OCI-LY7 (cell line): ENCODE results near the gene APOE. TPM values are rescaled to one million over a fixed set of nuclear protein-coding genes. Genes with fewer than 3 reads are reported as not detected.

Experiments used
- BruUV-seq: library from RNA; stranded (reverse); fragments of 400-500 nt; replicated peaks from 2 replicates; lab custom pipeline; 2021; lab: Mats Ljungman, UMichigan
- CTCF ChIA-PET: fragments of 300-600 bp; sonication (Branson Sonifier 250); formaldehyde crosslinking; loops from one replicate; lab custom pipeline; 2022; ENCODE audit warnings: antibody characterized with exemption; ENCODE audit not compliant: unreplicated experiment; lab: Charles Lee
- POLR2A ChIA-PET: fragments of 300-600 bp; sonication (Branson Sonifier 250); formaldehyde crosslinking; loops from one replicate; lab custom pipeline; 2022; ENCODE audit warnings: antibody characterized with exemption; lab: Charles Lee
- DNase-seq: peaks from one replicate; pipeline ENCODE4 v3.0.0-alpha.2; 2015; ENCODE audit warnings: low spot score
- H2AFZ ChIP-seq: fragments of 200-600 bp; sonication (generic), shearing (Covaris generic); 2 replicates; pipeline ENCODE4 v1.6.1; 2014; ENCODE audit warnings: mild to moderate bottlenecking, antibody characterized with exemption, low read length, moderate library complexity
- H3K27ac ChIP-seq: fragments of 200-600 bp; sonication (generic); 2 replicates; pipeline ENCODE4 v1.5.1; 2014; ENCODE audit warnings: mixed run types, low read depth, mild to moderate bottlenecking, moderate library complexity, low read length, inconsistent platforms; ENCODE audit not compliant: poor library complexity, severe bottlenecking
- H3K36me3 ChIP-seq: fragments of 200-600 bp; sonication (generic); 2 replicates; pipeline ENCODE4 v1.6.1; 2014; ENCODE audit warnings: mild to moderate bottlenecking, antibody characterized with exemption, low read length, moderate library complexity, mixed read lengths; ENCODE audit not compliant: insufficient read depth
- H3K4me1 ChIP-seq: fragments of 200-600 bp; sonication (generic); 2 replicates; pipeline ENCODE4 v1.5.1; 2014; ENCODE audit warnings: mild to moderate bottlenecking, low read length; ENCODE audit not compliant: insufficient read depth, poor library complexity, severe bottlenecking
- H3K4me2 ChIP-seq: fragments of 200-600 bp; sonication (generic); 2 replicates; pipeline ENCODE4 v1.6.1; 2014; ENCODE audit warnings: mild to moderate bottlenecking, low read length
- H3K4me3 ChIP-seq: fragments of 200-600 bp; sonication (generic); 2 replicates; pipeline ENCODE4 v1.5.1; 2014; ENCODE audit warnings: mild to moderate bottlenecking, low read depth, low read length; ENCODE audit not compliant: poor library complexity, severe bottlenecking
- H3K79me2 ChIP-seq: fragments of 200-600 bp; sonication (generic); 2 replicates; pipeline ENCODE4 v1.6.1; 2016; ENCODE audit warnings: low read depth, mild to moderate bottlenecking, low read length, moderate library complexity, mixed read lengths; ENCODE audit not compliant: insufficient read depth
- H3K9me2 ChIP-seq: fragments of 200-600 bp; sonication (generic); 2 replicates; pipeline ENCODE4 v1.6.1; 2016; ENCODE audit warnings: mild to moderate bottlenecking, low read length, mixed read lengths; ENCODE audit not compliant: insufficient read depth
- H3K9me3 ChIP-seq: fragments of 200-600 bp; sonication (generic); 2 replicates; pipeline ENCODE4 v1.6.1; 2014; ENCODE audit warnings: mild to moderate bottlenecking, mixed run types, low read length, mixed read lengths
- H4K20me1 ChIP-seq: fragments of 200-600 bp; sonication (generic); 2 replicates; pipeline ENCODE4 v1.6.1; 2014; ENCODE audit warnings: mild to moderate bottlenecking, antibody characterized with exemption, low read length, moderate library complexity, mixed read lengths; ENCODE audit not compliant: insufficient read depth
- CTCF ChIP-seq: fragments of 200-600 bp; sonication (generic); conservative IDR thresholded peaks from 2 replicates; pipeline ENCODE4 v1.5.1; 2014; ENCODE audit warnings: mild to moderate bottlenecking, antibody characterized with exemption, low read length, moderate library complexity, mixed read lengths
- EZH2phosphoT487 ChIP-seq: fragments of 200-600 bp; sonication (generic); IDR thresholded peaks from 2 replicates; pipeline ENCODE4 v1.6.1; 2018; ENCODE audit warnings: low read depth, borderline replicate concordance, mild to moderate bottlenecking, mixed run types, antibody characterized with exemption, low read length, moderate library complexity, mixed read lengths
- intact Hi-C: fragments of 100-400 bp; cut with micrococcal nuclease; formaldehyde crosslinking; loops from one replicate; pipeline ENCODE4 v1.10.0; 2022; ENCODE audit not compliant: unreplicated experiment
- total RNA-seq, 2 experiments: library from RNA; depleted of rRNA in 1 of 2; stranded (reverse); fragments of >200 nt in 1 of 2; shearing (Covaris generic) in 1 of 2; gene quantifications; 2 replicates each; pipeline ENCODE4 v1.2.3, GENCODE V29; 2014 to 2022

APOE gene
- total RNA-seq, 2 experiments from 2014 or later: 1.8 to 2.1 TPM

- peak; percentile 97 for DNase-seq
- TF ChIP-seq EZH2phosphoT487 (no peak), CTCF (no peak)
- Histone ChIP-seq H3K9me3 (no peaks in the 10 kb centered on the region), H3K27ac (peak within 1 kb of the TSS; percentile 82), H3K4me2 (peak within 1 kb of the TSS; percentile 81), H3K4me3 (peak within 1 kb of the TSS; percentile 75), H3K9me2 (no peaks in the 10 kb centered on the region), H3K36me3 (peaks cover 11% of the 10 kb centered on the region; the same call in 1 of the 2 replicates), H3K79me2 (peaks cover 55% of the 10 kb centered on the region), H2AFZ (peak within 1 kb of the TSS; percentile 61), H3K4me1 (peaks cover 50% of the 10 kb centered on the region), H4K20me1 (no peaks in the 10 kb centered on the region)
- ChIA-PET CTCF (no interaction called here), POLR2A (interaction anchor here (0.6 to 1.0 kb wide), 2 partner anchors 46 to 80 kb away, joined by 3 to 4 read pairs; partner anchors contain the start of gene RELB)
- TSS peak; percentile 99 for BruUV-seq
- intact Hi-C loops: loop anchor here (5.0 kb wide), 2 partner anchors 62 to 63 kb away; partner anchors contain the start of gene TOMM40
These were observed 49.3 kb downstream of the APOE start, which contains the start of gene CLPTM1 for GRCh38 chr19:44954649-44955504. TSS of gene CLPTM1 (plus strand) at chr19:44955380. CDS start at chr19:44955396, 16 bp downstream.

GRCh38 chr19:44955505-44956439 lies 50.2 kb downstream of the APOE start:
- H3K4me3 ChIP-seq: peak overlapping the region; percentile 75
- H3K79me2 ChIP-seq: peaks cover 64% of the 10 kb centered on the region
- intact Hi-C loops: loop anchor here (5.0 kb wide), 2 partner anchors 62 to 63 kb away; partner anchors contain the start of gene TOMM40
- POLR2A ChIA-PET: interaction anchor here (0.7 to 1.0 kb wide), 2 partner anchors 16 to 45 kb away, joined by 4 to 5 read pairs; partner anchors contain the start of gene RELB
- H3K9me3 ChIP-seq: no peaks in the 10 kb centered on the region
- no peaks in the 10 kb centered on the region for H4K20me1 ChIP-seq
- TSS peak; percentile 51 for BruUV-seq
- no peaks in the 10 kb centered on the region for H3K9me2 ChIP-seq
- H3K27ac ChIP-seq: peak overlapping the region; percentile 82
- CTCF ChIA-PET: interaction anchor here (1.0 kb wide), 1 partner anchor 15 kb away, joined by 3 read pairs; no protein-coding TSS in a partner anchor
- peaks cover 20% of the 10 kb centered on the region; the same call in 1 of the 2 replicates for H3K36me3 ChIP-seq
- DNase-seq: no peak
- TF ChIP-seq EZH2phosphoT487: no peak
- no peak for TF ChIP-seq CTCF
- H3K4me1 ChIP-seq: peaks cover 59% of the 10 kb centered on the region
- no peak overlapping the region for H2AFZ ChIP-seq
- H3K4me2 ChIP-seq: peak overlapping the region; percentile 81
